Measurements from ENCODE around the gene CCR5. TPM values are rescaled to one million over a fixed set of nuclear protein-coding genes. Genes with fewer than 3 reads are reported as not detected.

Gene CCR5
- total and polyA plus RNA-seq, 4 donors: 0.06 to 0.75 (median 0.37) TPM

GRCh38 chr3:46369675-46370132, 1.0 kb upstream of the CCR5 start (continued):
- no peak for TF ChIP-seq HNF4G (IDR thresholded peaks at IDR 0.05)
- no peak for TF ChIP-seq TAF1 (conservative IDR thresholded peaks at IDR 0.05)
- TF ChIP-seq YY1 (IDR thresholded peaks at IDR 0.05): no peak

- WGBS: 80% methylated on average over 10 of the region's 10 CpGs
- Histone ChIP-seq H3K4me3 (ENCODE audit: low read depth in 1 of 3, low read length in 3 of 3) (no peak overlapping the region), H3K4me1 (ENCODE audit: control insufficient read depth in 4 of 4, insufficient read depth in 4 of 4, low read length in 3 of 4) (peaks cover 0 to 2% (median 0%) of the 10 kb centered on the region in 4 donors), H3K36me3 (ENCODE audit: control insufficient read depth in 4 of 4, insufficient read depth in 3 of 4, low read depth in 1 of 4, low read length in 3 of 4) (no peaks in the 10 kb centered on the region), H3K9me3 (ENCODE audit: control insufficient read depth in 4 of 4, low read length in 3 of 4) (no peaks in the 10 kb centered on the region), H3K27me3 (ENCODE audit: control insufficient read depth in 4 of 4, insufficient read depth in 4 of 4, low read length in 3 of 4) (peaks cover 0 to 6% (median 0%) of the 10 kb centered on the region in 4 donors), H3K27ac (ENCODE audit: low read depth in 1 of 2, low read length in 2 of 2) (no peak overlapping the region), H3K9ac (ENCODE audit: low read depth in 1 of 2, low read length in 2 of 2) (peak overlapping the region in 1 of 2 donors; percentile 72)
- DNase-seq (ENCODE audit: low spot score): no peak
- TF ChIP-seq FOXA2 (IDR thresholded peaks at IDR 0.05) (no peak), ATF3 (IDR thresholded peaks at IDR 0.05) (no peak), RXRA (IDR thresholded peaks at IDR 0.05) (no peak), GABPA (IDR thresholded peaks at IDR 0.05 in 1 of 2, conservative IDR thresholded peaks at IDR 0.05 in 1 of 2) (no peak)
Measured at GRCh38 chr3:46371519-46372340, 984 bp downstream of the CCR5 start.

- DNase-seq (ENCODE audit: low spot score): no peak
- TF ChIP-seq RAD21 (IDR thresholded peaks at IDR 0.05): peak; percentile 60 to 72
- no peak for TF ChIP-seq RXRA (IDR thresholded peaks at IDR 0.05)
- Histone ChIP-seq H3K27me3 (ENCODE audit: control insufficient read depth in 4 of 4, insufficient read depth in 4 of 4, low read length in 3 of 4) (peaks cover 0 to 6% (median 0%) of the 10 kb centered on the region in 4 donors), H3K4me3 (ENCODE audit: low read depth in 1 of 3, low read length in 3 of 3) (no peak overlapping the region), H3K27ac (ENCODE audit: low read depth in 1 of 2, low read length in 2 of 2) (no peak overlapping the region), H3K36me3 (ENCODE audit: control insufficient read depth in 4 of 4, insufficient read depth in 3 of 4, low read depth in 1 of 4, low read length in 3 of 4) (no peaks in the 10 kb centered on the region), H3K9me3 (ENCODE audit: control insufficient read depth in 4 of 4, low read length in 3 of 4) (no peaks in the 10 kb centered on the region), H3K4me1 (ENCODE audit: control insufficient read depth in 4 of 4, insufficient read depth in 4 of 4, low read length in 3 of 4) (peaks cover 0 to 2% (median 0%) of the 10 kb centered on the region in 4 donors), H3K9ac (ENCODE audit: low read depth in 1 of 2, low read length in 2 of 2) (no peak overlapping the region)
- WGBS: 72% methylated on average over 9 of the region's 9 CpGs
Measured at GRCh38 chr3:46372492-46373359, 2.0 kb downstream of the CCR5 start.

GRCh38 chr3:46374755-46375154, 4.0 kb downstream of the CCR5 start:
- H3K27ac ChIP-seq (ENCODE audit: low read depth in 1 of 2, low read length in 2 of 2): no peak overlapping the region
- no peaks in the 10 kb centered on the region for H3K9me3 ChIP-seq (ENCODE audit: control insufficient read depth in 4 of 4, low read length in 3 of 4)
- no peak for DNase-seq (ENCODE audit: low spot score)
- TF ChIP-seq RAD21 (IDR thresholded peaks at IDR 0.05): no peak
- no peak for TF ChIP-seq FOXA2 (IDR thresholded peaks at IDR 0.05)
- no peak for TF ChIP-seq SP1 (IDR thresholded peaks at IDR 0.05)
- TF ChIP-seq HNF4A (conservative IDR thresholded peaks at IDR 0.05): no peak
- TF ChIP-seq REST (IDR thresholded peaks at IDR 0.05): no peak
- no peak for TF ChIP-seq FOXA1 (IDR thresholded peaks at IDR 0.05)
- no peak for TF ChIP-seq HNF4G (IDR thresholded peaks at IDR 0.05)
- TF ChIP-seq RXRA (IDR thresholded peaks at IDR 0.05): no peak
- TF ChIP-seq EGR1 (IDR thresholded peaks at IDR 0.05; ENCODE audit: low read depth in 2 of 2): no peak
- TF ChIP-seq ZBTB33 (IDR thresholded peaks at IDR 0.05): no peak
- TF ChIP-seq TAF1 (conservative IDR thresholded peaks at IDR 0.05): no peak
- no peak for TF ChIP-seq ATF3 (IDR thresholded peaks at IDR 0.05)
- TF ChIP-seq NR2F2 (IDR thresholded peaks at IDR 0.05): no peak
- TF ChIP-seq JUND (IDR thresholded peaks at IDR 0.05): no peak
- H3K4me1 ChIP-seq (ENCODE audit: control insufficient read depth in 4 of 4, insufficient read depth in 4 of 4, low read length in 3 of 4): peaks cover 0 to 2% (median 0%) of the 10 kb centered on the region in 4 donors
- 70% methylated on average over 3 of the region's 3 CpGs for WGBS
- H3K27me3 ChIP-seq (ENCODE audit: control insufficient read depth in 4 of 4, insufficient read depth in 4 of 4, low read length in 3 of 4): peaks cover 0 to 6% (median 0%) of the 10 kb centered on the region in 4 donors
- H3K36me3 ChIP-seq (ENCODE audit: control insufficient read depth in 4 of 4, insufficient read depth in 3 of 4, low read depth in 1 of 4, low read length in 3 of 4): no peaks in the 10 kb centered on the region
- no peak overlapping the region for H3K9ac ChIP-seq (ENCODE audit: low read depth in 1 of 2, low read length in 2 of 2)
- H3K4me3 ChIP-seq (ENCODE audit: low read depth in 1 of 3, low read length in 3 of 3): no peak overlapping the region
